Mesothelial cell of epicardium (in vitro differentiated cells): ENCODE results near the gene MYO19. TPM values are rescaled to one million over a fixed set of nuclear protein-coding genes. Genes with fewer than 3 reads are reported as not detected.

Experiments used
- DNase-seq, 2 experiments: peaks; one replicate each; pipeline ENCODE4 v3.0.0; 2021; ENCODE audit warnings: low spot score in 2 of 2; ENCODE audit not compliant: unreplicated experiment in 2 of 2
- H3K27ac Mint-ChIP-seq: 2 replicates; pipeline ENCODE4 v1.8.0; 2021; ENCODE audit warnings: mixed read lengths
- H3K27me3 Mint-ChIP-seq: 2 replicates; pipeline ENCODE4 v1.8.0; 2021; ENCODE audit warnings: low read depth, mixed read lengths
- H3K36me3 Mint-ChIP-seq: 2 replicates; pipeline ENCODE4 v1.8.0; 2021; ENCODE audit warnings: mixed read lengths
- H3K4me1 Mint-ChIP-seq: 2 replicates; pipeline ENCODE4 v1.8.0; 2021; ENCODE audit warnings: mixed read lengths
- H3K4me3 Mint-ChIP-seq: 2 replicates; pipeline ENCODE4 v1.8.0; 2021; ENCODE audit warnings: mild to moderate bottlenecking, moderate library complexity, mixed read lengths
- H3K9me3 Mint-ChIP-seq: 2 replicates; pipeline ENCODE4 v1.8.0; 2021; ENCODE audit warnings: mixed read lengths
- CTCF ChIP-seq: fragments of 200-600 bp; sonication (generic); IDR thresholded peaks from one replicate; pipeline ENCODE4 v1.5.0; 2021; ENCODE audit warnings: antibody characterized with exemption; ENCODE audit not compliant: unreplicated experiment
- total RNA-seq: library from RNA; stranded (reverse); gene quantifications from 3 replicates; pipeline ENCODE4 v1.2.1, GENCODE V29; 2021

The MYO19 gene
- total RNA-seq, 1 donor from 2014 or later, result 82.4 TPM

- H3K27ac Mint-ChIP-seq, result no peak overlapping the region
- H3K9me3 Mint-ChIP-seq, result no peaks in the 10 kb centered on the region
- TF ChIP-seq CTCF, result no peak
- no peak overlapping the region for H3K4me3 Mint-ChIP-seq
- H3K36me3 Mint-ChIP-seq, result peaks cover 2% of the 10 kb centered on the region
- DNase-seq, result no peak
- peaks cover 62% of the 10 kb centered on the region for H3K27me3 Mint-ChIP-seq
- peaks cover 18% of the 10 kb centered on the region for H3K4me1 Mint-ChIP-seq
Observed at GRCh38 chr17:36481829-36482228, 52.8 kb downstream of the MYO19 start.

GRCh38 chr17:36475346-36475970 lies 59.2 kb downstream of the MYO19 start:
- Mint-ChIP-seq H3K4me1 (no peaks in the 10 kb centered on the region), H3K4me3 (no peak overlapping the region), H3K27ac (no peak overlapping the region), H3K27me3 (peaks cover 92% of the 10 kb centered on the region), H3K36me3 (no peaks in the 10 kb centered on the region), H3K9me3 (no peaks in the 10 kb centered on the region)
- DNase-seq, result no peak
- no peak for TF ChIP-seq CTCF

GRCh38 chr17:36474571-36474970 lies 60.1 kb downstream of the MYO19 start:
- peaks cover 93% of the 10 kb centered on the region for H3K27me3 Mint-ChIP-seq

GRCh38 chr17:36470499-36470898 lies 64.2 kb downstream of the MYO19 start:
- H3K36me3 Mint-ChIP-seq, result no peaks in the 10 kb centered on the region
- no peak overlapping the region for H3K4me3 Mint-ChIP-seq
- peaks cover 92% of the 10 kb centered on the region for H3K27me3 Mint-ChIP-seq
- H3K9me3 Mint-ChIP-seq, result no peaks in the 10 kb centered on the region
- no peaks in the 10 kb centered on the region for H3K4me1 Mint-ChIP-seq
- no peak for TF ChIP-seq CTCF
- no peak overlapping the region for H3K27ac Mint-ChIP-seq
- DNase-seq, result no peak

More at GRCh38 chr17:36474571-36474970, 60.1 kb downstream of the MYO19 start:
- Mint-ChIP-seq H3K36me3 (no peaks in the 10 kb centered on the region), H3K9me3 (no peaks in the 10 kb centered on the region), H3K4me1 (no peaks in the 10 kb centered on the region), H3K27ac (no peak overlapping the region), H3K4me3 (no peak overlapping the region)
- no peak for TF ChIP-seq CTCF
- no peak for DNase-seq

- H3K4me3 Mint-ChIP-seq, result no peak overlapping the region
- H3K4me1 Mint-ChIP-seq, result no peaks in the 10 kb centered on the region
- no peaks in the 10 kb centered on the region for H3K36me3 Mint-ChIP-seq
- H3K27me3 Mint-ChIP-seq, result peaks cover 91% of the 10 kb centered on the region
- no peak overlapping the region for H3K27ac Mint-ChIP-seq
- TF ChIP-seq CTCF, result no peak
- no peaks in the 10 kb centered on the region for H3K9me3 Mint-ChIP-seq
- DNase-seq, result no peak
Observed at GRCh38 chr17:36469733-36470132, 64.9 kb downstream of the MYO19 start.
